ENCODE results near the gene RNFT2.

The RNFT2 gene

GRCh38 chr12:116701432-116701831, 36.7 kb upstream of the RNFT2 start:
- H3K4me1 Mint-ChIP-seq: peaks cover 4% of the 10 kb centered on the region
- H3K36me3 Mint-ChIP-seq: no peaks in the 10 kb centered on the region
- no peak overlapping the region for H3K4me3 Mint-ChIP-seq
- H3K27ac Mint-ChIP-seq: no peak overlapping the region
- H3K27me3 Mint-ChIP-seq: peaks cover 1% of the 10 kb centered on the region
- no peaks in the 10 kb centered on the region for H3K9me3 Mint-ChIP-seq

GRCh38 chr12:116703214-116703795, 34.8 kb upstream of the RNFT2 start:
- Mint-ChIP-seq H3K27ac (no peak overlapping the region), H3K9me3 (no peaks in the 10 kb centered on the region), H3K36me3 (no peaks in the 10 kb centered on the region), H3K4me1 (peaks cover 4% of the 10 kb centered on the region), H3K27me3 (peaks cover 1% of the 10 kb centered on the region), H3K4me3 (no peak overlapping the region)

GRCh38 chr12:116707751-116708150, 30.4 kb upstream of the RNFT2 start:
- H3K4me1 Mint-ChIP-seq: peaks cover 15% of the 10 kb centered on the region
- H3K27me3 Mint-ChIP-seq: peaks cover 1% of the 10 kb centered on the region
- no peak overlapping the region for H3K4me3 Mint-ChIP-seq
- no peaks in the 10 kb centered on the region for H3K36me3 Mint-ChIP-seq
- no peak overlapping the region for H3K27ac Mint-ChIP-seq
- H3K9me3 Mint-ChIP-seq: no peaks in the 10 kb centered on the region

GRCh38 chr12:116708826-116709756, 29.0 kb upstream of the RNFT2 start:
- Mint-ChIP-seq H3K9me3 (no peaks in the 10 kb centered on the region), H3K4me3 (peak overlapping the region; percentile 47), H3K27ac (no peak overlapping the region), H3K36me3 (no peaks in the 10 kb centered on the region), H3K27me3 (no peaks in the 10 kb centered on the region), H3K4me1 (peaks cover 11% of the 10 kb centered on the region)

- Mint-ChIP-seq H3K27me3 (no peaks in the 10 kb centered on the region), H3K27ac (no peak overlapping the region), H3K9me3 (no peaks in the 10 kb centered on the region), H3K36me3 (no peaks in the 10 kb centered on the region), H3K4me3 (no peak overlapping the region), H3K4me1 (peaks cover 11% of the 10 kb centered on the region)
Observed at GRCh38 chr12:116709768-116710167, 28.3 kb upstream of the RNFT2 start.

GRCh38 chr12:116710370-116711150, 27.6 kb upstream of the RNFT2 start:
- no peak overlapping the region for H3K27ac Mint-ChIP-seq
- H3K4me1 Mint-ChIP-seq: peaks cover 11% of the 10 kb centered on the region
- H3K27me3 Mint-ChIP-seq: no peaks in the 10 kb centered on the region
- H3K4me3 Mint-ChIP-seq: no peak overlapping the region
- H3K9me3 Mint-ChIP-seq: no peaks in the 10 kb centered on the region
- H3K36me3 Mint-ChIP-seq: no peaks in the 10 kb centered on the region

GRCh38 chr12:116712458-116713303, 25.4 kb upstream of the RNFT2 start:
- H3K27me3 Mint-ChIP-seq: no peaks in the 10 kb centered on the region
- no peaks in the 10 kb centered on the region for H3K36me3 Mint-ChIP-seq
- no peak overlapping the region for H3K27ac Mint-ChIP-seq
- no peaks in the 10 kb centered on the region for H3K9me3 Mint-ChIP-seq
- H3K4me1 Mint-ChIP-seq: peaks cover 11% of the 10 kb centered on the region
- H3K4me3 Mint-ChIP-seq: no peak overlapping the region

GRCh38 chr12:116713527-116713926, 24.6 kb upstream of the RNFT2 start:
- no peak overlapping the region for H3K27ac Mint-ChIP-seq
- H3K27me3 Mint-ChIP-seq: no peaks in the 10 kb centered on the region
- no peaks in the 10 kb centered on the region for H3K36me3 Mint-ChIP-seq
- H3K4me3 Mint-ChIP-seq: no peak overlapping the region
- peaks cover 8% of the 10 kb centered on the region for H3K4me1 Mint-ChIP-seq
- H3K9me3 Mint-ChIP-seq: no peaks in the 10 kb centered on the region

GRCh38 chr12:116714175-116714574, 23.9 kb upstream of the RNFT2 start:
- Mint-ChIP-seq H3K36me3 (no peaks in the 10 kb centered on the region), H3K4me3 (no peak overlapping the region), H3K9me3 (no peaks in the 10 kb centered on the region), H3K27me3 (no peaks in the 10 kb centered on the region), H3K4me1 (peaks cover 2% of the 10 kb centered on the region), H3K27ac (no peak overlapping the region)

GRCh38 chr12:116717466-116718437, 20.4 kb upstream of the RNFT2 start:
- Mint-ChIP-seq H3K27me3 (no peaks in the 10 kb centered on the region), H3K27ac (no peak overlapping the region), H3K36me3 (peaks cover 5% of the 10 kb centered on the region), H3K4me1 (peaks cover 3% of the 10 kb centered on the region), H3K4me3 (no peak overlapping the region), H3K9me3 (no peaks in the 10 kb centered on the region)

GRCh38 chr12:116718655-116719454, 19.3 kb upstream of the RNFT2 start:
- Mint-ChIP-seq H3K27me3 (no peaks in the 10 kb centered on the region), H3K9me3 (no peaks in the 10 kb centered on the region), H3K27ac (peak overlapping the region; percentile 8), H3K36me3 (peaks cover 5% of the 10 kb centered on the region), H3K4me3 (no peak overlapping the region), H3K4me1 (peaks cover 3% of the 10 kb centered on the region)

GRCh38 chr12:116719731-116720528, 18.2 kb upstream of the RNFT2 start:
- Mint-ChIP-seq H3K27me3 (no peaks in the 10 kb centered on the region), H3K4me1 (peaks cover 3% of the 10 kb centered on the region), H3K36me3 (peaks cover 5% of the 10 kb centered on the region), H3K27ac (no peak overlapping the region), H3K4me3 (no peak overlapping the region), H3K9me3 (no peaks in the 10 kb centered on the region)

GRCh38 chr12:116722245-116722644, 15.9 kb upstream of the RNFT2 start:
- Mint-ChIP-seq H3K36me3 (peaks cover 5% of the 10 kb centered on the region), H3K9me3 (no peaks in the 10 kb centered on the region), H3K4me1 (peaks cover 9% of the 10 kb centered on the region), H3K27ac (peak overlapping the region; percentile 5), H3K27me3 (no peaks in the 10 kb centered on the region), H3K4me3 (no peak overlapping the region)
